ENCODE measurements around the gene GOLGA5.

Gene GOLGA5

DNA sequence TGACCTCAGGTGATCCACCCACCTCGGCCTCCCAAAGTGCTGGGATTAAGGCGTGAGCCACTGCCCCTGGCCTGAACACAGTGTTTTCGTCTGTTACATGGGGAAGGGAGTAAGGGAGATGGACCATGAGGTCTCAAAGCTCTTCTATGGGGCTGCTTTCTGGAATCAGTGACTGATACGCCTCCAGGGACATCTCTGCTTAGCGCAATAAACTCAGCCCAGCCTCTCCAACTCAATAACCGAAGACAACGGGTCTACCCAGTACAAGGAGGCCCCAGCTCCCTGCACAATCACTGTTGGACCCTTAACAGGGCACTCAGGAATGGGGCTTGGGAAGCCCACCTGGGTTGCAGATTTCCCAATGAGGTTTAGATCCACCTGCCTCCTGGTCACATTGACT, 86.2 kb downstream of the GOLGA5 start:
- H3K27ac ChIP-seq = no peak overlapping the region
- TF ChIP-seq CTCF (conservative IDR thresholded peaks at IDR 0.05) = no peak

- TF ChIP-seq CTCF (conservative IDR thresholded peaks at IDR 0.05) = peak; percentile 70
- H3K27ac ChIP-seq = no peak overlapping the region
These were observed 86.7 kb downstream of the GOLGA5 start for GRCh38 chr14:92880851-92881250.

DNA sequence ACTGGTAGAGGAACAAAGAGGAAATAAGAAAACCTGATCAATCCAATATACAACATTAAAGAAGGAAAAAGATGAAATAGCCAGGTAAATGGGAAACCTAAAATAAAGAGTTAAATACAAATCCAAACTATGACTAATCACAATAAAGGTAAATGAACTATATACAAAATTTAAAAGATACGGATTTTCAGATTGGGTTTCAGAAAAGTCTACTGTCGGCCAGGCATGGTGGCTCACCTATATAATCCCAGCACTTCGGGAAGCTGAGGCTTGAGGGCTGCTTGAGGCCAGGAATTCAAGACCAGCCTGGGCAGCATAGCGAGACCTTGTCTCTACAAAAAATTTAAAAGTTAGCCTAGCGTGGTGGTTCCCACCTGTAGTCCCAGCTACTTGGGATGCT, 89.0 kb downstream of the GOLGA5 start:
- no peak overlapping the region for H3K27ac ChIP-seq
- TF ChIP-seq CTCF (conservative IDR thresholded peaks at IDR 0.05) = no peak

DNA sequence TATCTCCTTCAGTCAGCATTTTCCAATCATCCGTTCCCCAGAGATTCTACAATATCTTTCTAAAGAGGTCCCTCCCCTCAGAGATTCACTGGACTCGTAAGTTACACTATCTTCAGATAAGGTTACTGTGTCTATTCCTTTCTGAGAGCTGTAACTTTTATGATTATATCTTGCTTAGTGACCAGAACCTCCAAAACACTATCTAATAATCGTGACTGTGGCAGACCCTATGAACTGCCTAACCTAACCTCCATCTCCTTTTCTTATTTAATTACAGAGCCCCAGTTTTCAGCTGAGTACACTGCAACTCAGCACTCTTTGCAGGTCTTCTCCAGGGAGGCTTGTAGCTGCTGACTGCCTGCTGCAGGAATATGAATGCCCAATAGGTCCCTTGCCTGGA, 90.3 kb downstream of the GOLGA5 start:
- no peak overlapping the region for H3K27ac ChIP-seq
- no peak for TF ChIP-seq CTCF (conservative IDR thresholded peaks at IDR 0.05)

DNA sequence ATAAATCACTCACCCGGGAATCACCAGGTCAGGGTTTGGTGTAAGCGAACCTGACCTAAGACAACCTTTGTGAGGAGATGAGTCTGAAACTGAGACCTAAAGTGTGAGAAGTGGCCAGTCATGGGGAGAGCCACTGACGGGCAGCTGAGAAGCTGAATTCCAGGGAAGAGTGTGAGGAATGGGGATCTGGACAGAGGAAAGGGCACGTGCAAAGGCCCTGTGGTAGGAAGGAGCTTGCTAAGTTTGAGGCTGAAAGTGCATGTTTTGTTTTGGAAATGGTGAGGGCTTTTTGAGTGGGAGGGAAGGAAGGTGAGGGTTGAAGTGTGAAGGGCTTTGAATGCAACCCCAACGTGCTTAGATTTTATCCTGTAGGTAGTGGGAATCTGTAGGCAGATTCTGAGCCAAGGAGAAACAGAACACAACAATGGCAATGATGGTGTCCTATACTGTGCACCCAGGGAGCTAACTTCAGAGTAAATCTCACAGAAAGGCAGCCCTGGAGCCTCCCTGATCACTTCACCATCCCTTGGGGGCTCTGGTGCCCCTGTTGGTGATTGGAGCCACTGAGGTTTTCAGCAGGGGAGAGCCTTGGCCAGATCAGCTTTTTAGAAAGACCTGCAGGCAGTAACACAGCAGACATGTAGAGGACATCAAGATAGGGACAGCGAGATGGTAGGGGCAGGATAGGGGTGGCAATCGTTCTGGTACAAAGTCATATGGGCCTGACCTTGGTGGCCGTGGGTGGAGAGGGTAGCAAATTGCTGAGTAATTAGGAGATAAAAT, 91.4 kb downstream of the GOLGA5 start:
- no peak for TF ChIP-seq CTCF (conservative IDR thresholded peaks at IDR 0.05)
- H3K27ac ChIP-seq = no peak overlapping the region

- no peak for TF ChIP-seq CTCF (conservative IDR thresholded peaks at IDR 0.05)
- no peak overlapping the region for H3K27ac ChIP-seq
These were observed 92.2 kb downstream of the GOLGA5 start for GRCh38 chr14:92886337-92886736.

- TF ChIP-seq CTCF (conservative IDR thresholded peaks at IDR 0.05) = no peak
- H3K27ac ChIP-seq = no peak overlapping the region
These were observed 93.1 kb downstream of the GOLGA5 start for GRCh38 chr14:92887157-92887556.

Data from VCaP (cell line).